H4 (cell line): ENCODE results near the gene BFSP1. TPM values are rescaled to one million over a fixed set of nuclear protein-coding genes. Genes with fewer than 3 reads are reported as not detected.

ENCODE experiments used
- DNase-seq: peaks from one replicate; pipeline ENCODE4 v3.0.0-alpha.2; 2015; ENCODE audit warnings: low spot score
- total RNA-seq: library from RNA; depleted of rRNA; stranded (reverse); fragments of >200 nt; shearing (Covaris generic); gene quantifications from 2 replicates; pipeline ENCODE4 v1.2.3, GENCODE V29; 2014; rRNA removed

Gene BFSP1
- total RNA-seq = 8.2 and 12.3 TPM in 2 replicates

GRCh38 chr20:17530716-17531664 is at the start of gene BFSP1:
BFSP1 (minus strand) TSS chr20:17531379; CDS start chr20:17531329, 50 bp downstream.
- DNase-seq = peak; percentile 27

GRCh38 chr20:17580895-17581294 is 49.7 kb upstream of the BFSP1 start:
- DNase-seq = no peak

GRCh38 chr20:17579369-17580039 is 48.3 kb upstream of the BFSP1 start:
- no peak for DNase-seq

- no peak for DNase-seq
Observed at GRCh38 chr20:17576215-17576614, 45.0 kb upstream of the BFSP1 start.

- no peak for DNase-seq
Observed at GRCh38 chr20:17573463-17573862, 42.3 kb upstream of the BFSP1 start.

- no peak for DNase-seq
Observed at GRCh38 chr20:17572034-17572638, 41.0 kb upstream of the BFSP1 start.

- no peak for DNase-seq
Observed at GRCh38 chr20:17571153-17571527, 40.0 kb upstream of the BFSP1 start.

GRCh38 chr20:17570347-17571152 is 39.4 kb upstream of the BFSP1 start:
- DNase-seq = peak; percentile 40

- peak; percentile 92 for DNase-seq
Observed at GRCh38 chr20:17569616-17570346, 38.6 kb upstream of the BFSP1 start, which contains the start of gene DSTN. DSTN (plus strand) TSS chr20:17570075; CDS start chr20:17570209, 134 bp downstream.

- peak; percentile 98 for DNase-seq
Observed at GRCh38 chr20:17568972-17569521, 37.9 kb upstream of the BFSP1 start.

GRCh38 chr20:17568045-17568788 is 37.0 kb upstream of the BFSP1 start:
- no peak for DNase-seq

- no peak for DNase-seq
Observed at GRCh38 chr20:17566345-17566744, 35.2 kb upstream of the BFSP1 start.

- no peak for DNase-seq
Observed at GRCh38 chr20:17565169-17565845, 34.1 kb upstream of the BFSP1 start.

GRCh38 chr20:17562804-17563305 is 31.7 kb upstream of the BFSP1 start:
- peak; percentile 87 for DNase-seq

GRCh38 chr20:17560344-17561074 is 29.3 kb upstream of the BFSP1 start:
- DNase-seq = no peak

- no peak for DNase-seq
Observed at GRCh38 chr20:17559338-17559737, 28.2 kb upstream of the BFSP1 start.

- no peak for DNase-seq
Observed at GRCh38 chr20:17558941-17559304, 27.7 kb upstream of the BFSP1 start.
